NCI-H2196 treated with DMSO at 0.1 percent for 48 hours (cell line): ENCODE data around the gene PRR13.
"Not testable (repeated sequence)": the region's sequence is repeated elsewhere in the genome, so short reads cannot be mapped to it uniquely, and the experiment has no call there.

Experiments used
- DNase-seq: peaks from one replicate; lab custom pipeline; 2025; ENCODE audit not compliant: unreplicated experiment; lab: John Stamatoyannopoulos, UW

The PRR13 gene

DNA sequence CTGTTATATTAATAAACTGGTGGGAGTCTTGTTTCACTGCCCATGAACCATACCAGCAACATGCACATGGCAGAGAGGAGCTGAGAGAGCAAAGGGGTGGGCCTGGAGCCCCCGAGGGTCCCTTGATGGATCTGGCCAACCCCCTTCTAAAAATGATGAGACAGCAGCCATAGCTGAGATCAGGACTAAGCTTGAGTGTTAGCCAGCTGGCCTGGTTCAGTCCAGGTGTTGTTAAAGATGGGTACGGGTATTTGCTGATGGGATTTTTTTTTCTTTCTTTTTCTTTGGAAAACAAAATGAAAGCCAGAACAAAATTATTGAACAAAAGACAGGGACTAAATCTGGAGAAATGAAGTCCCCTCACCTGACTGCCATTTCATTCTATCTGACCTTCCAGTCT, 26.3 kb downstream of the PRR13 start:
- no peak for DNase-seq

DNA sequence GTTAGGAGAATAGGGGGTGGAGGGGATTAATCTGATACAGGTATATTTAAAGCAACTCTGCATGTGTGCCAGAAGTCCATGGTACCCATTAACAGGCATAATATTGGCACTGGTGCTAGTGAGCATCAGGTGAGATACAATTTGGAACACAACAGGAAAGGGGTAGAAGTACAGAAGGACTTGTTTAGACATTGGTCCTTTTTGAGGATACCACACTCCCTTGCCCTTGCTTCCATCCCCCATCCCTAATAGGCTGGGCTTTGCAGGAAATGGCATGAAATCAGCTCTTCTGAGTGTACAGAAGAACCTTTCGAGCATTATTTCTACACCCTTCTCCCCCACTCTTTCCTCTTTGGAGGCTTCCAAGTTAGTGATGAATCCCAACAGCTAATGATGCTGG, 26.7 kb downstream of the PRR13 start:
- no peak for DNase-seq

- no peak for DNase-seq
Observed at GRCh38 chr12:53472056-53472582, 30.6 kb downstream of the PRR13 start.

DNA sequence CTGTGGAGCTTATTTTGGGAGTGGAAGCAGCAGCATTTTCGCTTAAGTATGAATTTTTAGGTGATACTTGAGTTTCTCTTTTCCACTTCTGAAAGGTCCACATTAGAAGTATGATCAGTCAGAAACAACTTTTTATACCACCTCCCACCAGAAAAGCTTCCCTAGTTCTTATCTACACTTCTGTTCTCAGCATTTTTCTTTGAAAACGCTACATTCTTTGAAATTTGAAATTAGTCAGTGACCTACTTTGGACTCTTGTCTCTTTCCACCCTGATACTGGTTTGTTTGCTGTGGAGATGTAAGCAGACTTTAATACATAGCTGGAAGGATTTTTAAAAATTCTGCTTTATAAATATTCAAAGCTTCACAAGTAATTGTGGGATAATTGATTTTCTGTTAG, 32.5 kb downstream of the PRR13 start:
- no peak for DNase-seq

GRCh38 chr12:53474819-53475218, 33.3 kb downstream of the PRR13 start:
- DNase-seq, result no peak

GRCh38 chr12:53476769-53477209, 35.3 kb downstream of the PRR13 start:
- DNase-seq, result no peak

DNA sequence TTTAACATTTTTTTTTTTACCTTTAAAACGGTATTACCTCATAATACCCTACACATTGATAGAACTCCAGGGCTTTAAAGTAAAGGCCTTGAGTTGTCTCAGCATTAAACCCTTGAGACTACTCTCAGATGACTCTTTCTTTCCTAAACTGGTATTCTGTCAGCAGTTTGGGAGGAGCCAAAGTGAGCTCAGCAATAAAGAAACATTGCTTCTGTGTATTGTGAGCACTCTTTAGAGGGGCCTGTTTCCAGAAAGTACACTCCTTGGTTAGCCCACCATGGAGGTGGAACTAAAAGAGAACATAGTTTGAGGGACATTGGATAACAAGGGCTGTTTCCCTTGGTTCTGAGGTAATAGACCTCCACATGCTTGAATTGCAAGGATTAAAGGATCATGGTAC, 37.3 kb downstream of the PRR13 start:
- DNase-seq, result no peak

DNA sequence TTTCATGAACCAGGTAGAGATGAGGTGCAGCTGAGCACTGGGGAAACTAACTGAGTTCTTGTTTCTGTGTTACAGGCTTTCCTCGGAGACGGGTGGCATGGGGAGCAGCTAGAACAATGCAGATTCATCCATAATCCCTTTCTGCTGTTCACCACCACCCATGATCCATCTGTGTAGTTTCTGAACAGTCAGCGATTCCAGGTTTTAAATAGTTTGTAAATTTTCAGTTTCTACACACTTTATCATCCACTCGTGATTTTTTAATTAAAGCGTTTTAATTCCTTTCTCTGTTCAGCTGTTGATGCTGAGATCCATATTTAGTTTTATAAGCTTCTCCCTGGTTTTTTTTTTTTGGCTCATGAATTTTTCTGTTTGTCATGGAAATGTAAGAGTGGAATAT, 37.8 kb downstream of the PRR13 start:
- DNase-seq, result no peak

DNA sequence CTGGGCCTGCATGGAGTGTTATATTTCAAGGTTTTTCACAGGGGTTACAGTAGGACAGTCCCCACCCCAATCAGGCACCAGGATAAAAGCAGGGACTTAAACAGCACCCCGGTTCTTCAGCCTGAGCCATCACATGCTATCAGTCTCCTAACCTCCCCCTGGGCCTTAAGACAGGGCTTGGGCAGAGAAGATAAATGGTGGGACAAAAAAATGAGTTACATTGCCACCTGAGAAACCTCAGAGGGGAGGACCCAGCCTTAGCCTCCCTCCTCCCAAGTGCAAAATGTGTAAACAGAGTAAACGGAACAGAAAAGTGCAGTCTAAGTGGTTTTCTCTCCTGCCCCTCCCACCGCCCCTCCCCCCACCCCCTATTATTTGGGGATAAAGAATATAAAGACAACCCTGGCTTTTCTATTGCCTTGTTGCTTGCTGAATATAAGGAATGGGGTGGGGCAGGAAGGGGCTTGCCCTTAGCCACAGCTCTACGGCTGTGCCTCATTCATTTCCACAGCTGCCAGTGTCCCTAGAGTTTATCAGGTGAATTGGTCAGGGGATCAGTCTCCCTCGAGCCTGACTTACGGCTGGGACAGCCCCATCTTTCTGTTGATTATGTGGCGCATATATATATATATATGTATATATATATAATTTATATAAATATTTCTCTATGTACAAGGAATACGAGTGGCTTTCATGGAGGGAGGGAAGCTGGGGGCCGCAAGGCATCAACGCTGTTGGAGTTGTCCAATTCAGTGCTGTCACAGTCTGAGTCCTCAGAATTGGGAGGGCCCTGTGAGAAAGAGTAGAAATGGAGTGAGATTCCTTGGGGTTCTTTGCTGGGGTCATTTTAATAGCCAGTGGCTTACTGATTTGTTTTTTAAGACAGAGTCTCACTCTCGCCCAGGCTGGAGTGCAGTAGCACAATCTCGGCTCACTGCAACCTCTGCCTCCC, 39.2 kb downstream of the PRR13 start:
- DNase-seq, result no peak

GRCh38 chr12:53481458-53481857, 39.9 kb downstream of the PRR13 start:
- not testable (repeated sequence) for DNase-seq

DNA sequence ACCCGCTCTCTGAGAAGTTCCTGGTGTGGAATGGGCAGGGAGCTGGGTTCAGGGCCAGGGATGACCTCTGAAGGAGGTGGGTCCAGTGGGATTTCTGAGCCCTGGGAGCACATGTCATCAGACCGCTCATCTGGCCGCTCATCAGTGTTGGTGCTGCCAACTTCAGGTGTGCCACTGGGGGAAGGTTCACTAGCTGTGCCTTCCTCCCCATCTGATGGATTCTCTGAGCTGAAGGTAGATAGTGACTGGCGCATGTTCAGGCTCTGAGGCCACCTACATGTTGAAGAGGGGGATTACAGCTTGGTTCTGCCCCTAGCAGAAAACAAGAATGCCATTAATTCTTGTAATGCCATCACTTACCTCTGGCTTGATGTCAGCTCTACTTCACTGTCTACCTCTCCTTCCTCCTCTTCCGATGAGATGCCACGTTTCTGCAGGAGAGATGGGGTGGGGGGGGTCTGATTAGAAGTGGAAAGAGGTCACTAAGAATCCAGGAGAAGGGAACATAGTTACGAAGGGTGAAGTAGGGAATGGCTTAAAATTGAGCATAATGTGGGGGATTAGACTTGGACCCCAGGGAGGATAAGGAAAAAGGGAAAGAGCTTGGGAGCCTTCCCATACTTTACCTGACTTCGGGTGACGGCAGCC, 40.5 kb downstream of the PRR13 start:
- DNase-seq, result no peak

- DNase-seq, result no peak
Observed at GRCh38 chr12:53482626-53483168, 41.2 kb downstream of the PRR13 start.

GRCh38 chr12:53483225-53483978, 41.9 kb downstream of the PRR13 start:
- DNase-seq, result no peak

DNA sequence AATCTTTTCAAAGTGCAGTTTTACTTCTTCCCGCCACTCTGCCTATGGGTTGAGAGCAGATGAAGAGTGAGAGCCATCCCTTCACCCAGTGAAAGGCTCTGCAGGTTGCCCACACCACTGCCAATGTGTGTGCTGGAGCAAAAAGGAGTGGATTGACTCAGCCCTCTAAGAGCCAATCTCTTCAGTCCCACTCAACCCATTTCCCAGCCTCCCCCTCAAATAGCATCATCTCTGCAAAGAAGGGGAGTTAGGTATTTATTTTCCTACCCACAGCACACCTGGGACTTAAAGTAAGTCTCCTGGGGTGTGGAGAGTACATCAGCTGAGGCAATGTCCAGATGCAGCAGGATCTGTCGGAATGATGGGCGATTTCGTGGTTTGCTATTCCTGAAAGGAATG, 42.4 kb downstream of the PRR13 start:
- no peak for DNase-seq

DNA sequence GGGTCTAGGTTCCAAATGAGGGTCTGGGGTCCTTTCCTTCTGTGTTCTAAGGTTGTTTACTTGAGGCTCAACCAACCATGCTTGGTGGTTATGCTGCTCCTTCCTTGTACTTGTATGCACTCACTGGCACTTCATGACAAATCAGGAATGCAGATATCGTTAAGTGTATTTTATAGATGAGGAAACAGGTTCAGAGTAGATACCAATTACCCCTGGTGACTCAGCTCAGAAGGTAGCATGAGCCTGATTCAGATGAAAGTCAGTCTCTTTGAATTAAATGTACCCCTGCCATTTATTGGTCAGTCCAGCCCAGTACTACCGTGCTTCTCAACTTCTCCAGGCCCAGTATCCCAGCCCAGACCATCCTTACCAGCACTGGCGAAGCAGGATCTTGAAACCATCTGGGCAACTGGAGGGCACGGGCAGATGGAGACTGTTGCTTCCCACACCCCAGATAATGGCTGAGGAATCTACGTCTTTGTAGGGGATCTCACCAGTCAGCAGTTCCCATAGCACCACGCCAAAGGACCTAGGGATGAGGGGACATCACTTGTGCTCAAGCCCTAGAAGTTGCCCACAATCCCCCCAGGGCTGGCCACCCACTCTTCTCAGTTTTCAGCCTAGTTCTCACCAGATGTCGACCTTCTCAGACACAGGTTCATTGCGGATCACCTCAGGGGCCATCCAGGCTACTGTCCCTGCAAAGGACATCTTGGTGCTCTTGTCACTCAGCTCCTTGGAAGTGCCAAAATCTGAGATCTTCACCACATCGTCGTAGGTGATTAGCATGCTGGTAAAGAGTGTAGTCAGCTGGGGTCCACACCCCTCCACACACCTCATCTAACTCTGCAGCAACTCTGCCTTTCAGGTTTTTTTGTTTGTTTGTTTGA, 43.4 kb downstream of the PRR13 start:
- DNase-seq, result no peak

- DNase-seq, result no peak
Observed at GRCh38 chr12:53485955-53486735, 44.6 kb downstream of the PRR13 start.

GRCh38 chr12:53486736-53487487, 45.4 kb downstream of the PRR13 start:
- DNase-seq, result no peak

DNA sequence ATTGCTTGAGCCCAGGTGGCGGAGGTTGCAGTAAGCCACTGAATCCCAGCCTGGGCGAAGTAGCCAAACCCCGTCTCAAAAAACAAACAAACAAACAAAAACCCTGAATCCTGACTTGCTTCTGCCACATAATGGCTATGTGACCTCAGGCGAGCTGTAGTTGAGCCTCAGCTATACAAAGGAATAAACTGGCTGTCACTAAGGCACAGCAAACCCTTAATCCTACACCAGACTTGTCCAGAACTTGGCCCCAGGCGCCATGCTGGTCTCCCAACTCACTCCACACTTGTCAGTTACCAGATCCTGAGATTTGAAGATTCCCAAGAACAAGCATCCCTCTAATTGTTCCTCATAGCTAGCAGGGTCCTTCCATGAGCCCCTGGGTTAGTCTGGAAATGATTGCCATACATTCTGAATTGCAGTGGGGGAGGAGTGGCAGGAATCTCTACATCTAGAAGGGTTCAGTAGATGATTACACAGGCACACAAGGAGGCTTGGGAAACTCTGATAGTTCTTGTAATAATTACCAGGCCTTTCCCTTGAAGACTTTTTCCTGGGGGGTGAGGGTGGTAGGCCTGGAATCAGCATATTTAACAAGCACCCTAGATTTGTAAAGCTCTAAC, 47.8 kb downstream of the PRR13 start:
- no peak for DNase-seq
